EH (cell line): Measurements from ENCODE around the gene SDK1.
"Not testable (repeated sequence)": the region's sequence is repeated elsewhere in the genome, so short reads cannot be mapped to it uniquely, and the experiment has no call there.

Experiments
- DNase-seq: peaks from one replicate; pipeline ENCODE4 v3.0.0-alpha.2; 2015; ENCODE audit warnings: low read depth

Gene SDK1

GRCh38 chr7:4074994-4075393 is 773.9 kb downstream of the SDK1 start:
- no peak for DNase-seq

- DNase-seq, result no peak
Observed at GRCh38 chr7:4076701-4077294, 775.7 kb downstream of the SDK1 start.

- DNase-seq, result no peak
Observed at GRCh38 chr7:4077980-4078379, 776.9 kb downstream of the SDK1 start.

GRCh38 chr7:4078580-4078979 is 777.5 kb downstream of the SDK1 start:
- DNase-seq, result no peak

GRCh38 chr7:4079366-4079765 is 778.3 kb downstream of the SDK1 start:
- no peak for DNase-seq

- no peak for DNase-seq
Observed at GRCh38 chr7:4079956-4080355, 778.9 kb downstream of the SDK1 start.

GRCh38 chr7:4080954-4081353 is 779.9 kb downstream of the SDK1 start:
- DNase-seq, result no peak

- DNase-seq, result no peak
Observed at GRCh38 chr7:4083513-4083912, 782.5 kb downstream of the SDK1 start.

- DNase-seq, result no peak
Observed at GRCh38 chr7:4084271-4084670, 783.2 kb downstream of the SDK1 start.

GRCh38 chr7:4085937-4086691 is 785.1 kb downstream of the SDK1 start:
- no peak for DNase-seq

GRCh38 chr7:4086723-4087122 is 785.7 kb downstream of the SDK1 start:
- no peak for DNase-seq

GRCh38 chr7:4091767-4092166 is 790.7 kb downstream of the SDK1 start:
- DNase-seq, result no peak

GRCh38 chr7:4093035-4093434 is 792.0 kb downstream of the SDK1 start:
- no peak for DNase-seq

- no peak for DNase-seq
Observed at GRCh38 chr7:4093483-4093882, 792.4 kb downstream of the SDK1 start.

- not testable (repeated sequence) for DNase-seq
Observed at GRCh38 chr7:4094158-4094557, 793.1 kb downstream of the SDK1 start.

GRCh38 chr7:4097001-4097609 is 796.1 kb downstream of the SDK1 start:
- DNase-seq, result no peak

GRCh38 chr7:4098169-4098568 is 797.1 kb downstream of the SDK1 start:
- no peak for DNase-seq

- no peak for DNase-seq
Observed at GRCh38 chr7:4099651-4100050, 798.6 kb downstream of the SDK1 start.

- no peak for DNase-seq
Observed at GRCh38 chr7:4100148-4100547, 799.1 kb downstream of the SDK1 start.

- no peak for DNase-seq
Observed at GRCh38 chr7:4100691-4101090, 799.6 kb downstream of the SDK1 start.

- no peak for DNase-seq
Observed at GRCh38 chr7:4102231-4102841, 801.3 kb downstream of the SDK1 start.

- DNase-seq, result no peak
Observed at GRCh38 chr7:4103352-4104091, 802.5 kb downstream of the SDK1 start.
